Endodermal cell (in vitro differentiated cells): ENCODE results near the gene CDH4. TPM values are rescaled to one million over a fixed set of nuclear protein-coding genes. Genes with fewer than 3 reads are reported as not detected.

Experiments used
- DNase-seq: peaks from one replicate; pipeline ENCODE4 v3.0.0-alpha.2; 2017
- H3K27ac ChIP-seq: 2 replicates; pipeline ENCODE4 v1.5.1; 2013; ENCODE audit warnings: mild to moderate bottlenecking, low read depth, low read length, moderate library complexity
- H3K27me3 ChIP-seq: 2 replicates; pipeline ENCODE4 v1.6.1; 2013; ENCODE audit warnings: mild to moderate bottlenecking, low read length, moderate library complexity; ENCODE audit not compliant: insufficient read depth, control insufficient read depth, poor library complexity, severe bottlenecking
- H3K36me3 ChIP-seq: 2 replicates; pipeline ENCODE4 v1.7.0; 2013; ENCODE audit warnings: mild to moderate bottlenecking, low read length, moderate library complexity; ENCODE audit not compliant: control insufficient read depth, insufficient read depth
- H3K4me1 ChIP-seq: one replicate; pipeline ENCODE4 v1.7.0; 2013; ENCODE audit warnings: low read length; ENCODE audit not compliant: control insufficient read depth, insufficient read depth
- H3K4me3 ChIP-seq: 2 replicates; pipeline ENCODE4 v1.5.1; 2013; ENCODE audit warnings: mild to moderate bottlenecking, low read length, moderate library complexity
- H3K9ac ChIP-seq: 2 replicates; pipeline ENCODE4 v1.6.1; 2013; ENCODE audit warnings: mild to moderate bottlenecking, low read length, moderate library complexity; ENCODE audit not compliant: poor library complexity, severe bottlenecking; ENCODE audit errors: extremely low read depth
- H3K9me3 ChIP-seq: 2 replicates; pipeline ENCODE4 v1.6.1; 2013; ENCODE audit warnings: mild to moderate bottlenecking, low read length, moderate library complexity; ENCODE audit not compliant: control insufficient read depth
- H3K27ac Mint-ChIP-seq: 2 replicates; pipeline ENCODE4 v1.8.0; 2020; ENCODE audit warnings: mixed read lengths
- H3K27me3 Mint-ChIP-seq: 2 replicates; pipeline ENCODE4 v1.8.0; 2021; ENCODE audit warnings: mild to moderate bottlenecking, mixed read lengths; ENCODE audit not compliant: insufficient read depth
- H3K36me3 Mint-ChIP-seq: 2 replicates; pipeline ENCODE4 v1.8.0; 2020; ENCODE audit warnings: low read depth, mixed read lengths
- H3K4me1 Mint-ChIP-seq: 2 replicates; pipeline ENCODE4 v1.8.0; 2020; ENCODE audit warnings: mixed read lengths
- H3K4me3 Mint-ChIP-seq: 2 replicates; pipeline ENCODE4 v1.8.0; 2020; ENCODE audit warnings: mild to moderate bottlenecking, moderate library complexity, mixed read lengths
- H3K9me3 Mint-ChIP-seq: 2 replicates; pipeline ENCODE4 v1.8.0; 2020; ENCODE audit warnings: mild to moderate bottlenecking, mixed read lengths
- CTCF ChIP-seq: fragments of 200-600 bp; sonication (generic); conservative IDR thresholded peaks from 2 replicates; pipeline ENCODE4 v1.5.0; 2021; ENCODE audit warnings: antibody characterized with exemption, mild to moderate bottlenecking
- WGBS, 2 experiments: methylation state at CpG; one replicate each; pipeline versions ENCODE4 v1.1.5 to v1.1.7; 2013; ENCODE audit warnings: missing lambda C conversion rate in 2 of 2, mixed read lengths in 1 of 2; ENCODE audit not compliant: insufficient coverage in 1 of 2, insufficient read length in 1 of 2; 5-methylcytosine and 5-hydroxymethylcytosine counted together
- total RNA-seq, 2 donors: library from RNA; stranded (reverse); fragmentation: NEBNext Ultra II Directional in 1 of 2; extraction: Animal tissue kit (Norgen Biotek cat#: 25700) in 1 of 2; gene quantifications; 2 replicates in 1 of 2; 3 replicates in 1 of 2; pipeline ENCODE4 v1.2.1, GENCODE V29; 2021

The CDH4 gene
- total RNA-seq, 2 donors from 2014 or later: 1.8 to 5.8 TPM

- Mint-ChIP-seq H3K27me3 (peaks cover 26% of the 10 kb centered on the region), H3K4me3 (no peak overlapping the region), H3K36me3 (no peaks in the 10 kb centered on the region), H3K9me3 (peaks cover 27% of the 10 kb centered on the region), H3K4me1 (no peaks in the 10 kb centered on the region), H3K27ac (no peak overlapping the region)
- H3K4me1 ChIP-seq: no peaks in the 10 kb centered on the region
- 88 to 89% methylated on average over 14 to 30 of the region's 30 CpGs for WGBS, 2 experiments
- TF ChIP-seq CTCF: no peak
- H3K4me3 ChIP-seq: no peak overlapping the region
- no peaks in the 10 kb centered on the region for H3K36me3 ChIP-seq
- no peak overlapping the region for H3K9ac ChIP-seq
- H3K9me3 ChIP-seq: no peaks in the 10 kb centered on the region
- no peak overlapping the region for H3K27ac ChIP-seq
- DNase-seq: no peak
- H3K27me3 ChIP-seq: no peaks in the 10 kb centered on the region
These were observed 578.3 kb downstream of the CDH4 start for GRCh38 chr20:61830241-61830930.

GRCh38 chr20:61830991-61831390 is 578.9 kb downstream of the CDH4 start:
- Mint-ChIP-seq H3K4me1 (no peaks in the 10 kb centered on the region), H3K27me3 (peaks cover 21% of the 10 kb centered on the region), H3K9me3 (peaks cover 27% of the 10 kb centered on the region), H3K27ac (no peak overlapping the region), H3K4me3 (no peak overlapping the region), H3K36me3 (no peaks in the 10 kb centered on the region)
- H3K4me1 ChIP-seq: no peaks in the 10 kb centered on the region
- DNase-seq: no peak
- TF ChIP-seq CTCF: no peak
- H3K27me3 ChIP-seq: no peaks in the 10 kb centered on the region
- H3K4me3 ChIP-seq: no peak overlapping the region
- no peaks in the 10 kb centered on the region for H3K36me3 ChIP-seq
- no peak overlapping the region for H3K9ac ChIP-seq
- H3K9me3 ChIP-seq: no peaks in the 10 kb centered on the region
- 87 to 90% methylated on average over 5 to 8 of the region's 8 CpGs for WGBS, 2 experiments
- H3K27ac ChIP-seq: no peak overlapping the region

GRCh38 chr20:61832181-61832580 is 580.1 kb downstream of the CDH4 start:
- no peaks in the 10 kb centered on the region for H3K36me3 ChIP-seq
- H3K4me1 ChIP-seq: no peaks in the 10 kb centered on the region
- H3K9me3 ChIP-seq: no peaks in the 10 kb centered on the region
- H3K4me3 ChIP-seq: no peak overlapping the region
- H3K27ac ChIP-seq: no peak overlapping the region
- no peaks in the 10 kb centered on the region for H3K27me3 ChIP-seq
- no peaks in the 10 kb centered on the region for H3K36me3 Mint-ChIP-seq
- H3K9ac ChIP-seq: no peak overlapping the region
- H3K27ac Mint-ChIP-seq: no peak overlapping the region
- H3K27me3 Mint-ChIP-seq: peaks cover 15% of the 10 kb centered on the region
- TF ChIP-seq CTCF: no peak
- H3K9me3 Mint-ChIP-seq: peaks cover 20% of the 10 kb centered on the region
- whole genome bisulfite sequencing, 2 experiments: 79 to 88% methylated on average over 1 to 2 of the region's 2 CpGs
- H3K4me1 Mint-ChIP-seq: no peaks in the 10 kb centered on the region
- no peak overlapping the region for H3K4me3 Mint-ChIP-seq
- DNase-seq: no peak
